ENCODE measurements around the gene PHKA2. TPM values are rescaled to one million over a fixed set of nuclear protein-coding genes. Genes with fewer than 3 reads are reported as not detected.

Gene PHKA2
- total RNA-seq, 1 donor from 2014 or later = 9.1 TPM

DNA sequence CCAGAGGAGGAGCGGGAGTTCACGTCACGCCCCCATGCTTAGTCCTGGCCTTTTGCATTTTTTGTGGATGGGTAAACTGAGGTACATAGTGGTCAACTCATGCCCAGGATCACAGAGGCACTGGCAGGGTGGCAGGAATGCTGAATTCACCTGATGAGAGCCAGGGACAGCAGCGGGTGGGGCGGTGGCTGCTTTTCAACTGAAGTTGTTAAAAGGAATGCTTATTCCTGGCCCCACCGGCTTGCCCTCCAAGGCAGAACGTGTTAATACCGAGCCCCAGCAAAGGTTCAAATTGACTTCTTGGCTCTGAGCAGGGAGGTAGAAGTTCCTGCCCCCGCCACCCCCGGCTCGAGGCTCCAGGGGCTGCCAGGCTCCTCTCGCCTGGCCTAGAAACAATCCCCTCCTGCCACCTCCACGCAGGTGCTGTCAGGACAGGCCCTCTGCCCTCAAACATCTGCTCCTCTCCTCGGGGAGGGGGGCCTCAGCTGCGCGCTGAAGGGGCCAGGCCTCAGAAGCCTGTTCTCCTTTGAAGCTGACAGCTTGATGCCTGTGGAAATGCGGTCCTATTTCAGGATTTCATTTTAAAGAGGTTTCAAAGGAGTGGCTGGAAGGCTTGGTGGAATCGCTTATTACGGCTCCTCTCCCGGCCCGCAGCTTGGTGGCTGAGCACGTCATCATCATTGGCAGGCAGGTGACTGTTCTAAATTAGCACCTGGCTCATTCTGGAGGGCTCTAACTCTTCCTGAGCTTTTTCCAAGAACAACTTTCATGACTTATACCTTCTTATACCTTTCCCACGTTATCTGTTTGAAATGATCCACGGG lies 93.0 kb downstream of the PHKA2 start:
- no peak for DNase-seq (ENCODE audit: low read depth)

DNA sequence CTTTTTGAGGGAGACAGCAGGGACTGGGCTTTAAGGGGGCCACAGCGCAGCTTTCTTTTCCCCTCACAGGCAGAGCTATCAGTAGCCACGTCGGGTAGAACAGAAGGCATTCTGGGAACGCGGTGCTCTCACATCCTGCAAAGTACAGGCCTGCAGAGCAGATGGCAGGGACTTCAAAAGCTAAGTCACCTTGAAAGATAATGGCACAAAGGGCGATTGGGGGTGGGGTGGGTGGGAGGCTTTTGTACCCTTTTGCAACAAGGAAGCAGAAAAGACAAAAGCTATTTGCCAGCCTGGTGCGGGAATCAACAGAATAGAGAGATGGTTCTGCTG lies 93.9 kb downstream of the PHKA2 start:
- DNase-seq (ENCODE audit: low read depth) = no peak

DNA sequence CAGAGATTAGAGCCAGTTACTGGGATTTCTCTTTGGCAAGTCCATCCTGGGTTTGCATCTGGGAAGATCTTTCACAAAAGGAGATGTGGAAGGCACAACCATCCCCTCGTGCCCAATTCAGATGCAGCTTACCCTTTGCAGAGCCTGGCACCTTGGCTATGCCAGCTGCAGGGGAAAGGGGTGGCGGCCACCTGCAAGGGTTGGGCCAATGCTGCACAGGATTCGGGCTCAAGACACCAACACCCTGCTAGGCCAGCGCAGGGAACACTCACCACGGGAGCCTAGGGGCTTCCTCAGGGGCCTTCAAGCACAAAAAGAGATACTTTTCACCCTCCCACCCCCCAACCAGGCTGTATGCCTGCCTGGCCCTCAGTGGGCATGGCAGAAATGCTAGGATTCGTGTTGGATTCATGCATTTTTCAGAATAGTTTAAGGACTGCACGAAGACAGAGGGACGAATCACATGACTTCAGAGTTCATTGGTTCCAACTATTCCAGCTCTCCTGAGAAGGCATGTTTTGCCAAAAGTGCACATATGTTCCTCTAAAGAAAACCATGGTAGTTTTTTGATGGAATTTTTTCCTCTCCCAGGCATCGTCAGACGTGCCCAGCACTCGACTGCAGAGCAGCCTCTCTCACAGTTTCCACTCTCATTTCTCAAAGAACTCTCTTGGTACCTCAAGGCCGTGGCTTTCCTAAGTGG lies 94.4 kb downstream of the PHKA2 start:
- no peak for DNase-seq (ENCODE audit: low read depth)

DNA sequence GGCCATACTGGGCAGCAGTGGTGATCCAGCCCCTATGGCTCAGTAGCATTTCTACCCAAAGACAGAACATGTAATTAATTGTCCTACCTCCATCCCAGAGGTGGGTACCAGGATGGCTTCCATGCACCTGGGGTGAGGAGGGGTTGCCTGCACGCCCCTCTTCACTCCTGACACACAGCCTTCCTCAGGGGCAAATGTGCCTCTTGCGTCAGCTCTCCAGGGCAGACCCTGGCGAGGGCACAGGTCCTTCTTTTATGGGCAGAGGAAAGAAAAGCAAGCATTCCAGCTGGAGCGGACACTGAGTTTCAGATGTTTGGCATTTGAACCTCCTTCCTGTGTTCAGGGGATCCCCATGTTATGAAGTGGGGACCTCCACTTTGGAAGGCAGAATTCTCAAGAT lies 95.6 kb downstream of the PHKA2 start:
- no peak for DNase-seq (ENCODE audit: low read depth)

DNA sequence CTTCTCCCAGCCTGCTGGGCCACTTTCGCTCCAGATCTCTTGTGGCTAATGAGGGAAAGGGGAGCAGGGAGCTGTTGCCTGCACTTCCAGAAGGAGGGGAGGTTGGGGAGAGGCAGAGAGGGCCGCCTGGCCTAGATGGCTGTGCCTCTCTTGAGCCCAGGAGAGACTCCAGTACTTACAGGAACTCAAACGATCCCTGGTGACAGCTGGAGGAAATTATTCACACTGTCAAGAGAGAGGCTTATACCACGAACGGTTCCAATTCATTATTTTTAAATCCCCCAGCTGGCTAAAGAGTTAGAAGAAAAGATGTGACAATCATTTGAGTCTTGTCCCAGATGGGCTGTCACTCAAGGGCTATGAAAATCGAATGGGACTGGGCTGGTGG lies 96.1 kb downstream of the PHKA2 start:
- DNase-seq (ENCODE audit: low read depth) = peak; percentile 80

DNA sequence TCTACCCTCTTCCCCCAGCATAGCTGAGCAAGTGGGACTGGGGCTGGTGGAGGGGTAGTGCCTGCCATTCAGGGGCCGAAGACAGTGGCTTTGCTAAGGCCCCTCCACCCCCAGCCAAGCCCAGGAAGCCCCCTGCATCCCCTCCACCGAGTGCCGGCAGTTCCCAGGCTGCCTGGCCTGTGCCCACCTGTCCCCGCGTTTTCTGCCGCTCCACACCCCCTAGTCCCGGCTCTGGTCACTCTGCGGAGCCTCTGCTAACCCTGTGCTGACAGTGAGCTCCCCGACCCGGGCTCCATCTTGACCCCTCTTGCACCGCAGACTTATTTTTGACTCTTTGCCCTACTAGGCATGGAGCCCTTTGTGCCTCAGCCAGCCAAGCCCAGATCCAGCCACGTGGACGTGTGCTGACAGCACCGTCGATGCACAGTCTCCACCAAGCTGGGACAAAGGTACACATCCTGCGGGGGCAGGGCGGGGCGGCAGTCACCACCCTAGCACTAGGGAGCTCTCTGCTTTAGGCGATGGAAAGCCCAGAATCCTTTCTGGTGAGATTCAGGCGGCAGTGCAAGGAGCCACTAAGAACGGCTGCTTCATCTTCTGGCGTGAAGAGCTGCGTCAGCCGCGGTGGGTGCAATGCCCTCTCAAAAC lies 96.6 kb downstream of the PHKA2 start:
- DNase-seq (ENCODE audit: low read depth) = peak; percentile 17

DNA sequence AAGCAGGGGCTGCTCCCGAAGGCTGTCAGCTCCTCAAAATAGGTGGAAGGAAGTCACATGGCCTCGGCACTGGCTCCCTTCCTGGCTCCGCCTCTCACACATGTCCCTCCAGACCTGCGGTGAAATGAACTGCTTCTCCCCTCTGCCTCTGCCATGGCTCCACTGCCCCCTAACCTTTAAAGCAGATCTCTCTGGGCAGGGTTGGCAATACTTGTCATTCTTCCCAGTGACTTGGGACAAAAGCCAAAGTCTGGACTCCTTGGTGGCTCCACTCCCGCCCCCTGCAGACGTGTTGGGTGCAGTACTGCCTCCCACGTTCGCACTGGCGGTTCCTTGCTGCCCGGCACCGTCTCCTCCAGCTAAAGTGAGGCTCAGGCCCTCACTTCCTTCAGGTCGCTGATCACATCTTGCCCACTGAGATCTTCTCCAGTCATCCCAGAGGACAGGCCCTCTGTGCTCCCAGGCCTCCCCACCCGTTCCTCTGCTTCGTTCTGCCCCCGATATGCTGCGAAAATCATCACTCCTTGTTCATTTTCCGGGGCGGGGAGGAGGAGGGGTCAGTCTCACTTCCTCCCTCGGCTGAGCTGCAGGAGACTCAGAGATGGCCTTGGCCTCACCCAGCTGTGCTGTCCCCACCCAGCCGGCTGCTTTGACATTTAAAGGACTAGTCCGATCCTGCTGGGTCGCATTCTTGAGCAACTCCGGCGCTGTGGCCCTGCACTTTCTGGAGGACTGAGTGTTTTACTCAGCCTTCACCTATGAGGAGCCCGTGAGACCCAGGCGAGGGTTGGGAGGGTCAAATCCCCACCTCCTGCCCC lies 97.4 kb downstream of the PHKA2 start:
- DNase-seq (ENCODE audit: low read depth) = peak; percentile 88

DNA sequence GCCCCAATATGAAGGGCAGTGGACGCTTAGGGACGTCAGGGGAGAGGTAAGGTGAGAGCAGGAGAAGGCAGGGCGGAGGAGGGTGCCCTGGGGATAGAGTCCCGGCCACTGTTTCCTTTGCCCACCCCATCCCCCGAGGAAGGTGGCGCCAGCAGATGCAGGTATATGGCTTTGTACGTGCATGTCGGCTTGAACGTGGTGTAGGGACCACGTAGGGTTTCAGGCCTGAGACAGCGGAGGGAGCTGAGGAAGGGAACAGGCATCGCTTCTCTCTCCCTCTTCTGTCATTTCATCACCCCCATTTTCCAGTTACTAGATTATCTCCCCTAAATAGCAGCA lies 97.9 kb downstream of the PHKA2 start:
- no peak for DNase-seq (ENCODE audit: low read depth)

DNA sequence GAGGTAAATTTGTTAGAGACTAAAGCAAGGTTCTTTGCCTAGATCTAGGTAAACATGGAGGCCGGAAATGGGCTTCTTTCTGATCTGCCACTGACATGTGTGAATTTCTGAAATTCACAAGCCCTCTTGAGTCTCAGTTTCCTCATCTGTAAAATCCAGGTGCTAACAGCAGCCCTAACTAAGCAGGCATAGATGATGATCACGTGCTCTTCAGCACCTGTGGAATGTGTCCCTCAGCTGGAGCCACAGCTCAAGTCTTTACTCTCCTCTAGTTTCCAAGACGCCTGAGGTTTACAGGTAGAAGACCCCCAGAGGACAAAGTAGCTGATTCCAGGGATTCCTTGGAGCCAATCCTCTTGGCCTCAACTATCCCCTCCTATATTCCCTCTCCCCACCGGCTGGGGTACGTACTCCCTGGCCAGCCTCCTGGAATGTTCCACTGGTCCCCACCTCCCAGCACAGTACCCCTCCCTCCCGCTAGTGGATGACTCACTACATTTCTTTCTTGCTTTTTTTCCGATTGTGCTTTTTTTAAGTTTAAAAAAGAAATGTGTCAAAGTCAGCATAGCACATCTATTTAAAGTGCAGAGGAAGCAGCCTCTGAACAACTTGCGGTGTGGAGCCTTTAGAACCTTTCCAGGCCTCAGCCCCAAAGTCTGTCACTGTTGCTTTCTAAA lies 98.4 kb downstream of the PHKA2 start:
- DNase-seq (ENCODE audit: low read depth) = peak; percentile 24

DNA sequence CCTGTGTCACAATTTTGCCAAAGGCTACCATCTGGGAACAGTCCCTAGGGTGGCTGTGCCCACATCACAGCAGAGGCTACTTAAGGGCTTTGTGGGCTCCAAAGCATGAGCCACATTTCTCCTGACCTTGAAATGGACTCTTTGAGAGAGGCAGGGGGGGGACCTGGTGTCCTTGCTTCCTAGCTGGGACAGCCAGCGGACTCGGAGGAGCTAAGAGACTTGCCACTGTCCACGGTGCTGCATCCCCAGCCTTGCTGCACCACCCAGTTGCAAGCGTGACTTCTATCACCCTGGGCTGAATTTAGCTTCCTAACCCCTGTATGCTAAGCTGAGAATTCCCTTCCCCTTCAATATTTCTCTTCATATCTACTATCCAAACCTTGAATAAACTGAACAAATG lies 99.0 kb downstream of the PHKA2 start:
- DNase-seq (ENCODE audit: low read depth) = peak; percentile 32

DNA sequence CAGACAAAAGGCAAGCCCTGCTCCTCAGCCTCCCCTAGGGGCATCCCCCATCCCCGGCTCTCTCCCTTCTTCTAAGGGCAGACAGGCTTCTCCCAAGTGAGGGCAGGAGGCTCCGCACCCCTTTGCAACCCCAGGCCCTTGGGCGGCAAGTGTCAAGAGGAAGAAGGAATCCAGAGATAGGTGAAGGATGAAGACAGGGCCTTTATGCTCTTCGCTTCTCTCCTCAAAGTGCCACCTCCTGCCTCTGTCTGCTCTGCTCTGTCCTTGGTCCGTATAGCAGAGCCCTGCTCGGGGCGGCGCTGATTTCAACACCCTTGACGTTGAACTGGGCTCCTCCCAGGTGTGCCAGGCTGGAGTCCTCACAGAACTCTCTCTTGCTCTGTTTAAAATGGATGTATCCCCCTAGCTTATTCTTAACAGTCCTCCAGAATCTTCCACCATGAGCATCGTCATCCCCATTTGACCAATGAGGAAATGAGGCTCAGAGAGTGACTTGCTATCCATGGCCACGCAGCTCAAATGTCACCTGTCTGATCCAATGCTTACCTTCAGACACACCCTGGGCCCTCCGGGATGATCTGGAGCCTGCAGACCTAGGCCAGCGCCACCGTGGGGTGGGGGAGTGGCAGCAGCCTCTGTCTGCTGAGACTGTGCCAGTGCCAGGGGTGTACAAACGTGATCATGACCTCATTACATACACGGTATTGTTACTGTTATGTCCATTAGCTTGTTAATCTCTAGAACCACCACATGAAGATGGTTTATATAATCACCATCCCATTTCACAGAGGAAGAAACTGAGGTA lies 99.8 kb downstream of the PHKA2 start:
- DNase-seq (ENCODE audit: low read depth) = no peak

DNA sequence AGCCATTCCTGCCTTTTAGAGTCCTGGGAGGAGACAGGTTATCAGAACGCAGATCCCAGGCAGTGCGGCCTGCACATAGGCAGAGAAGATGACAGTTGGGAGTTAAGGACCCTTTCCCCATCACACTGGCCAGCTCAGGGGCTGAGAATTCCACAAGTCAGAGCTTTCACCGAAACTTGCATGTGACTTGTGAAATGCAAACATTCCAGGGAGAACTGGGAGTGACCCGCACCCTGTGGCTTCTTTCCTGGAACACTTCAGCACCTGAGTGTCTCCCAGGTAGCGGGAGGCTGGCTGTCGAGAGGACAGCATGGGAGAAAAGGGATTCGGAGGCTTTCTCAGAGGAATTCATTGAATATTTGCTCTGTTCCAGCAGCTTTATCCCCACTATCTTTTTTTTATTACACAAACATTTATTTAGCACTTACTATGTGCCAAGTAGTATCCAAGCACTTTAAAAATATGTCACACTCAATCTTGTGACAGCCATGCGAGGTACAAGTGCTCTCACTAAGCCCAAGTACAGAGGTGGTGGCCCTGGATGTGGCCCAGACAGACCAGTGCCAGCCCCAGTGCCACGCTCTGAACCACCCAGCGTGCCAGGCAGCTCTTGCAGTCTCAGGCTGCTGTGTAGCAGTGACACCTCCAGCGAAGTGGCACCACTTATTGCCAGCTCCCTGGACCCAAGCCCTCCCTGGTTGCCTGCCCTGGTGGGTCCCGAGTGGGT lies 100.5 kb downstream of the PHKA2 start:
- DNase-seq (ENCODE audit: low read depth) = no peak

DNA sequence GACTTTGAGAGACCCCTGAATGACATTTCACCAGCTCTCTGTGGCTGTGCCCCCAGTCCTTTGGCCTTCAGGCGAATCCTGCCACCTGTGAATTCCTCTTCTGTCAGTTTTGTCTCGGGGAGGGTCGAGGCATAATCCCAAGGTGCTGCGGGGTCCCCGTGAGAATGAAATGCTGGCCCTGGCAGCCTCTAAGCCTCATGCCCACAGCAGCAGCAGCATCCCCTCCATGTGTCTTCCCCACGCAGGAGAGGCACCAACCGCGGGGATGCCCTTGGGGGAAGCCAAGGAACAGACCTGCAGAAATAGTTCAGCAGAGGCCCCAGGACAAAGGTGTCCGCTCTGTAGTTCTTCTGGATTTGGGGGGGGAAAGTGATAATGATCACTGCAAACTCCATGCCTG lies 104.8 kb downstream of the PHKA2 start:
- no peak for DNase-seq (ENCODE audit: low read depth)

DNA sequence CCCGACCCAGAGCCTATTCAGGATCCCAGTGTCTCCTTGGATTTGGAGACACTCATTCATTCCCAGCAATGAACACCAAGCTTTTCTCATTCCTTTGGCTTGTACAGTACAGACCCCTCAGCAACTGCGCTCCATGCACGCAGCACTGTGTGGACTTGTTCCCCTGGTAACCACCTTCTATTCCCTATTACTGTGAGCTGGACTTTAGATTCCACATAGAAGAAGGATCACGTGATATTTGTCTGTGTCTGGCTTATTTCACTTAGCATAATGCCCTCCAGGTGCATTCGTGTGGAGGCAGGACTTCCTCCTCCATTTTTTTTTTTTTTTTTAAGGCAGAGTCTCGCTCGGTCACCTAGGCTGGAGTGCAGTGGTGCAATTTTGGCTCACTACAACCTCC lies 106.4 kb downstream of the PHKA2 start:
- DNase-seq (ENCODE audit: low read depth) = no peak

DNA sequence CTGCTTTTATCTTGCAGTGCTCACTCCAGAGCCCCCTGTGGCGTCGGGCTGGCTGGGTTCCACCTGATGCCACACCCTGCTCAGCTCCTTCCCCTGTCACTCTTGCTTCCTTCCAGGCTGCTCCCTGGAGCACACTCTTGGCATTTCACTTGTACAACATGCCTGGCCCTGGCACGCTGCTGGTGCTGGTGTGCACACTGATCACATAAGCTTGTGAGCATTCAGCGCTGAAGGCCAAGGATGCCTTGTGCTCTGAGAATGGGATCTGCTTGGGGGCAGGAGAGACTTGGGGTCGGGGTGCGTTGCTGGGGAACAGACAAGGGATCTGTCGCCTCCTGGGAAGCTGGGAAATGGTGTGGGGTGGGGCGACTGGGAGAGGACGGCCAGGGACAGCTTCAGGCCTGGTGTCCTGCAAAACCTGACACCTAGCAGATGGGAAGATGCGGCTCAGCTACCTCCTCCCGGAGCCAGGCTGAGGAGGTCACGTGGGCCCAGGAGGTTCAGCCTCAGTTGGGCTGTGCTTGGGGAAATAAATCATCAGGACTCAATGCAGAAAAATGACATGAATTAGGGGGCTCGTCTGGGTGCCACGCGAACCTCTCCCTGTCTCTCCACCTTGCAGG lies 108.5 kb downstream of the PHKA2 start:
- DNase-seq (ENCODE audit: low read depth) = no peak

DNA sequence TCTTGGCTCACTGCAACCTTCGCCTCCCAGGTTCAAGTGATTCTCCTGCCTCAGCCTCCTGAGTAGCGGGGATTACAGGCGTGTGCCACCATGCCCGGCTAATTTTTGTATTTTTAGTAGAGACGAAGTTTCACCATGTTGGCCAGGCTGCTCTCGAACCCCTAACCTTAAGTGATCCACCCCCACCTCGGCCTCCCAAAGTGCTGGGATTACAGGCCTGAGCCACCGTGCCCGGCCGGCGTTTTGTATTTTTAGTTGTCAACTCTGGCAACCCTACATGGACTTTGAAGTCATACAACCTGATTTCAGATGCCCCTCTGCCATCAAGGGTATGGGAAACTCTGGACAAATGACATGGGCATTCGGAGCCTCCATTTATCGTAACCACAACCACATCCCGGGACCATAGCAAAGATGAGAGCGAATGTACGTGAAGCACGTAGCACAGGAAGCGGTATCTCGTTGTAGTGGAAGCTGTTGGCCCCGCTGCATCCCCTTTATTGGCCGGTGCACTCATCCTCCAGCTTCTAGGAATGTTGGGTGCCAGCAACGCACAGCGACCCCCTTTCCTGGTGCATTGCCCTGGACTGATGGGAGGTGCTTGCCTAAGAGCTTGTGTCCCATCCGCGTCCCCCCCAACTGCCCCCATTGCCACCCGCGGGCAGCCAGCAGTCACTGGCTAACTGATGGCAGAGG lies 109.2 kb downstream of the PHKA2 start:
- DNase-seq (ENCODE audit: low read depth) = no peak

DNA sequence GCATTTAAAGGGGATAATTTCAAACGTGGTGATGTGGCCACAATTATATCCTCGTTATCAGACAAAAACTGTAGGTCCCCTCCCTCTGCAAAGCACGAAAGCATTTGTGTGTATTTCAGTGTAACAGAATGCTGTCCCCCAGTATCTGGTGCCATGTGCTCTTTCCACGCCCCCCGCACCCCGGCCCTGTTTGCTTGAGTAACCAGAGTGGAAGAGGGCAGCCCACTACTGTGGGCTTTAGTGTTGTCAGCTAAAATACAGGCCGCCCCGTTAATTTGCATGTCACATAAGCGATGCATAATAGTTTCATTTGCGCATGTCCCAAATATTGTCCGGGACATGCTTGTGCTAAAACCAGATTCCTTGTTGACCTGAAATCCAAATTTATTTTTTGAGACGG lies 110.1 kb downstream of the PHKA2 start:
- no peak for DNase-seq (ENCODE audit: low read depth)

DNA sequence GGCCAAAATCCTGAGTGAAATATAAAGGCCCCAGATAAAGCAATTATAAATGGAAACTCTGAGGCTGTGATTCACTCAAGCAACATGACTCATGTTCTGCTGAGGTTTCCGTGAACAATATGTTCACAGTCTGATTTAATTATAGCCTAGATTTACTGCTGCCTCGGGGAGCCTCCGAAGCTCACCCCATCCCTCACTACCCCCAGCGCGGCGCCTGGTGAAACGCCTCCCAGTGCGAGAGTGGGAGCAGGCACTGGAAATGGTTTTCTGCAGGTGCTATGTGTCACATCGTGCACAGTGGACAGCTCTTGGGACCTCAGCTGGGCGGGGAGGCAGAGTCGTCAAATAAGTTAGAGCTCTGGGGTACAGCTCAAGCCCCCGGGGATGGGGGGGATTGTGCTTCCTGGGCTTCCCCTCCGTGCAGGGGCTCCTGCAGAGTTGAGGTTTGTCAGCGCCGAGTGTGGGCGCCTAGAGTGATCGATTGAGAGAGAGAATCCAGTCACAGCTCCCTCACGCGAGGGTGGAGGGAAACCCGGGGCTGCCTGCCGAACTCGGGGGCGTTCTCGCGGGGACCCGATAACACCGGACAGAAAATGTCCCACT lies 110.6 kb downstream of the PHKA2 start:
- peak; percentile 74 for DNase-seq (ENCODE audit: low read depth)

Measured in myocyte (in vitro differentiated cells).